HG03139 (cell line): ENCODE data around the gene HEY2.
A peak's percentile ranks its signal among the peaks of the same experiment; 100 is the strongest.

Experiments
- ATAC-seq: cut with Tn5 transposase; IDR thresholded peaks from one replicate; pipeline ENCODE4 v1.9.1; 2021; ENCODE audit not compliant: unreplicated experiment

HEY2 gene

GRCh38 chr6:125742464-125743120 is 6.8 kb upstream of the HEY2 start:
- no peak for ATAC-seq

DNA sequence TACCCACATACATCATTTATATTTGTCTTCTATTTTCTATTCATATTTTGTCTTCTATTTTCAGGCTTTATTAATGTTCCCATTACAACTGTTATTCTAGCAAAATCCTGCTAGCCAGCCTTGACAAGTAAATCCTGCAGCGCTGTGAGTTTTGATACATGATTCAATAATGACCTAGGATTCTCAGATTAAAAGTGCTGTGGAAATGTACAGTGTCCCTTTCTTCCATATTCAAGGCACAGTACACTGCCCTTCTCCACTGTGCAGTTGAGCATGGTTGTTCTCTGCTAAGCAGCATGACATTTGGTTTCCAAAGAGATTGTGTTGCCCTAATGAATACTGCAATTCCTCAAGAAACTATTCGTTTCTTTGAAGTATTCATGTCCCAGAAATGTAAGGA is 5.8 kb upstream of the HEY2 start:
- no peak for ATAC-seq

GRCh38 chr6:125745281-125746018 is 4.0 kb upstream of the HEY2 start:
- ATAC-seq, result no peak

- no peak for ATAC-seq
Measured at GRCh38 chr6:125746019-125746414, 3.4 kb upstream of the HEY2 start.

GRCh38 chr6:125746731-125747588 is 2.5 kb upstream of the HEY2 start:
- peak; percentile 49 for ATAC-seq

- ATAC-seq, result no peak
Measured at GRCh38 chr6:125747589-125748405, 1.6 kb upstream of the HEY2 start.

DNA sequence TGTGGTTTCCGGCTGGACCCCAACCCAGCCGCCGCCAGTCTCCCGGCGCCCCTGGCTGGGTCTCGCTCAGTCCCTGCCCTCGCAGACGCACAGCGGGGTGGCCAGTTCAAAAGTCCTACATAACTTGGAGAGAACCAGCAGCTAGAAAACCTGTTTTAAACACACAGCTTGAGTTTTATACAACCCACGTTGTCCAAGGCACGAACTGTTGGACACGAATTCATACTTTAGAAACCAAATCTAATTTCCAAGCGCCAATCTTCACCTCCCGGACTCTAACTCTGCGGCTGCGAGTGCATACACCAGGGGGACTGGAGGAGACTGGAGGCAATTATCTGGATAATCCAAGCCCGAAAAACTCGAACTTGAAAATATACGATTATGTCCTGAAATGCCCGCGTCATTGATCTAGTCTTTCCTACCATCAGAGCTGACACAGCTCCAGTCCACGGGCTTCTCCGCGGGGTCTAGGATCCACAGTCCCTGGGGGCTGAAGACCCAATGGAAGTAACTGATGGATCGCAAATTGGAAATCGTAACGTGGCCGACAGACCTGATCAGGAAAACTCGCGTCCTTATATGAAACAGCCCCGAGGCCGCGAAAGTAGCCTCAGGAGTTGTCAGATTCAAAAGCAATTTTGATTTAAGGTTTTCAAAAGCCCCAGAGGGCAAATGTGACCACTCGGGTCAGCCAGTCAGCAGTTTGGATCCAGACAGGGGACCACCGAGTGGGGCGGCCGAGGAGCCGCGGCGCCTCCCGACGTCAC is 843 bp upstream of the HEY2 start:
- no peak for ATAC-seq

DNA sequence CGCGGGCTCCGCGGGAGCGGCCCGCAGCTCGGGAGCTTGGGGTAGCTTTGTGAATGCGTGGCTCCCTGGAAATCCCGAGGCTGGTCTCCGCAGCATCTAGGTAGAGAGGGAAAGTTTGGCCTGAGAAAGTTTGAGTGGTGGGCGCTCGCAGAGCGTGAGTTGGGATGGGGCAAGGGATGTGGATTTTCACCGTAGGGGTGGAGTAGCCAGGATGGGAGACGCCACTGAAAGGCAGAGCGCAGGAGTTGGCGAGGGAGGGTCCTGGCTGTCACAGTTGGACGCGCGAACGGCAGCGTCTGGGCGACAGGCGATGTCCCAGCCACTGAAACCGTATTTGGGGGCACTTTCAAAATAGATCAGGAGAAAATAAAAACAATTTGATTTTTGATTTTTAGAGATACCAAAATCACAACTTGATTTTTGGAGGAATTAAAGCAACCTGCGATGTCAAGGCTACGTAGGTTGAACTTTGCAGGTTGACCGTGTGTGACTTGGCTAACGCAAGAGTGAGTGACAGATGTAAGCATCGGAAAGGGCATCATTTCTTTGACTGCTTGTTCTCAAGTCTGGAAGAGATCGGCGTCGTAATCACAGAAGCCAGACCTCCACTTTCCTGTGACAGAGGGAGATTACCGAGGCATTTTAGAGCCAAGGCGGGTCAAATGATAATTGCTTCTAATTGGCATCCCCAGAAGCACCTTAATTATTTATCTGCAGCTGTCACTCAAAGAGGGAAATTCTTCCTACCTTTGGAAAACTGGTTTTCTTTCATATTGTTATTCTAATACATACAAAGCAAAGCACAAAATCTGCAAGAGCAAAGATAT is 646 bp downstream of the HEY2 start:
- no peak for ATAC-seq

GRCh38 chr6:125750692-125751333 is 1.4 kb downstream of the HEY2 start:
- no peak for ATAC-seq

GRCh38 chr6:125751334-125751916 is 2.0 kb downstream of the HEY2 start:
- no peak for ATAC-seq

DNA sequence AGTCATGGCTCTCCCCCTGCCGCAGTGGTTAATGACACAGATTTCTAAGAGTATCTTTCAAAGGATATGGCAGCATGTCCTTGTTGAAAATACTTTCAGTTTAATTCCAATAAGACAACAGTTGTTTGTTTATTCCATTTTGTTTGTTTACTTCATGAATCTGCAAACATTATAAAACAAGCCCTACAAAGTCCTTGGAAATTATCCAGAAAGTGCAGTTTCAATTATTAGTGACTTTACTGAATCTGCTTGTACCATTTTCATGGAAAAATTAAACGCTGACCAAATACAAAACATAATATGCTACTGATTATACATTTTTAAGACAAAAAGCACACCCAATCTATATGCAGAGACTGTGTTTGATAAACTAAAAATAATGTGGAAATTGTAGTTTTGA is 3.3 kb downstream of the HEY2 start:
- ATAC-seq, result no peak

DNA sequence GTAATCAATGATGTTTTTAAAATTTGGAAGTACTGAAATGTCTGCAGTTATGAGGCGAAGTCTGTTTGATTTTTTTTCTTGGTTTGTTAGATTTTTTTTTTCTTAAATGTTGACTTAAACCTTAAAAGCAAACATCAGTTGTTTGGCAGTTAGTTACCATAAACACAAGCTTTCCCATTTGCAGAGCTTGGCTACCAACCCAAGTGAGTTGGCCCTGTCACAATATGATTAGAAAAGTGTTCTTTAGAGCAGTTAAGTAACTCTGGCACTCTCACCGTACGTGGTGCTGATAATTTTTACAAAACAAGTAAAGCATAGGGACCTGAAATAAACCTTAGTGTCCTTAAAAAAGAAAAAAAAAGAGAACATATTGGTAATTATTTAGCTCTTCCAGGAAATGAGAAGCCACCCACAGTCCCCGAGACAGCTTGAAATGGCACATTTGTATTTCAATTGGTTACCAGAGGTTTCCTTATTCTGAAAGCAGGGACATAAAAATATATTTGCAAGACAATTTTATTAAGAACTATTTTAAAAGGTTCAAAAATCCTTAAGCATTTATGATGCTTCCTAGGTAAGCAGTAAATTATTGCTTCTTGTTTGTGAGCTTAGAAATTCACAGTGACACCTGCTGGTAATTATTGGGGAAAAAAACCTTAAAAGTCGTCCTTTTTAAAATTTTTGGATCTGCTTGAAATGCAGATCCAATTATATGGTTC is 3.9 kb downstream of the HEY2 start:
- ATAC-seq, result no peak

DNA sequence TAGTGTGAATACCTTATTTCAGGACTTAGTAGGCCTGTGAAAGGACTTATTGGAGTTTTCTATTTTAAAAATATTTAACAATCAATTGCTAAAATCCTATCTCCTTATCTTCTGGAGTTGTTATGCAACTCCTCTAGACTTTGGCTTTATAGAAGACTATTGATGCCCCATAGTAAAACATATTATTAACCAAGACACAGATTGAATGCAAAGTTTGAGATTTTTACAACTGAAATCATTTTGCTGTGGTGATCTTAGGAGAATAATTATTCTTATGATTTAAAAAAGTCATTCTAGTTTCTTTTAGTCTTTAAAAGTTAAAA is 4.5 kb downstream of the HEY2 start:
- ATAC-seq, result no peak

DNA sequence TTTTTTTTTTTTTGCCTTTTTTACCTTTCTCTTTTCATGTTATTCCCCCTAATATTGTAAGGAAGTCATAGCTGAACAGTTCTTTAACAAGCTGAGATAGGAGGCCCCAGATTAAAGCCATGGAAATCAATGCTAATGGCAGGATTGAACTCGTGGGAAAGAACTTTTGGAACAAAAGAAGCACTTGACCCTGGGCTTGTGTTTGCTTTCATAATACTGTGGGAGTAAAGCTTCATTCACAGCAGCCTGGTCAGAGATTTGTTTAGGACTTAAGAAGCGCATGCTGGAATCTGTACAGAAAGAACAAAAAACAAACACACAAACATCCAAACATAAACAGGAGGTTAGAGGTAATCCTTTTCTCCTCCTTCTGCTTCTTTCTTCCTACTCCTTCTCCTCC is 5.1 kb downstream of the HEY2 start:
- ATAC-seq, result no peak

DNA sequence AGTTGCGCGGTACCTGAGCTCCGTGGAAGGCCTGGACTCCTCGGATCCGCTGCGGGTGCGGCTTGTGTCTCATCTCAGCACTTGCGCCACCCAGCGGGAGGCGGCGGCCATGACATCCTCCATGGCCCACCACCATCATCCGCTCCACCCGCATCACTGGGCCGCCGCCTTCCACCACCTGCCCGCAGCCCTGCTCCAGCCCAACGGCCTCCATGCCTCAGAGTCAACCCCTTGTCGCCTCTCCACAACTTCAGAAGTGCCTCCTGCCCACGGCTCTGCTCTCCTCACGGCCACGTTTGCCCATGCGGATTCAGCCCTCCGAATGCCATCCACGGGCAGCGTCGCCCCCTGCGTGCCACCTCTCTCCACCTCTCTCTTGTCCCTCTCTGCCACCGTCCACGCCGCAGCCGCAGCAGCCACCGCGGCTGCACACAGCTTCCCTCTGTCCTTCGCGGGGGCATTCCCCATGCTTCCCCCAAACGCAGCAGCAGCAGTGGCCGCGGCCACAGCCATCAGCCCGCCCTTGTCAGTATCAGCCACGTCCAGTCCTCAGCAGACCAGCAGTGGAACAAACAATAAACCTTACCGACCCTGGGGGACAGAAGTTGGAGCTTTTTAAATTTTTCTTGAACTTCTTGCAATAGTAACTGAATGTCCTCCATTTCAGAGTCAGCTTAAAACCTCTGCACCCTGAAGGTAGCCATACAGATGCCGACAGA is 9.9 kb downstream of the HEY2 start:
- ATAC-seq, result no peak

DNA sequence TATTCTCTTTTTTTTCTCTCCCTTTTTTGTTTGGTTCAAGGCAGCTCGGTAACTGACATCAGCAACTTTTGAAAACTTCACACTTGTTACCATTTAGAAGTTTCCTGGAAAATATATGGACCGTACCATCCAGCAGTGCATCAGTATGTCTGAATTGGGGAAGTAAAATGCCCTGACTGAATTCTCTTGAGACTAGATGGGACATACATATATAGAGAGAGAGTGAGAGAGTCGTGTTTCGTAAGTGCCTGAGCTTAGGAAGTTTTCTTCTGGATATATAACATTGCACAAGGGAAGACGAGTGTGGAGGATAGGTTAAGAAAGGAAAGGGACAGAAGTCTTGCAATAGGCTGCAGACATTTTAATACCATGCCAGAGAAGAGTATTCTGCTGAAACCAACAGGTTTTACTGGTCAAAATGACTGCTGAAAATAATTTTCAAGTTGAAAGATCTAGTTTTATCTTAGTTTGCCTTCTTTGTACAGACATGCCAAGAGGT is 10.6 kb downstream of the HEY2 start:
- ATAC-seq, result no peak

- ATAC-seq, result no peak
Measured at GRCh38 chr6:125764121-125764671, 14.8 kb downstream of the HEY2 start.
